Trophoblast cell (in vitro differentiated cells and primary cell): Measurements from ENCODE around the gene RMRP.

Experiments used
- DNase-seq, 2 donors: peaks; one replicate each; pipeline ENCODE4 v3.0.0-alpha.2; 2016
- H2AFZ ChIP-seq: 2 replicates; pipeline ENCODE4 v1.6.1; 2013; ENCODE audit warnings: low read length, moderate library complexity, mild to moderate bottlenecking; ENCODE audit not compliant: insufficient read depth, poor library complexity
- H2AK5ac ChIP-seq: 2 replicates; pipeline ENCODE4 v1.6.1; 2013; ENCODE audit warnings: mild to moderate bottlenecking, low read length
- H2BK120ac ChIP-seq: 2 replicates; pipeline ENCODE4 v1.6.1; 2013; ENCODE audit warnings: low read length, mild to moderate bottlenecking, moderate library complexity; ENCODE audit not compliant: insufficient read depth, poor library complexity
- H2BK12ac ChIP-seq: 2 replicates; pipeline ENCODE4 v1.6.1; 2013; ENCODE audit warnings: mild to moderate bottlenecking, low read length, moderate library complexity
- H2BK5ac ChIP-seq: 2 replicates; pipeline ENCODE4 v1.6.1; 2013; ENCODE audit warnings: low read length, low read depth, moderate library complexity, mild to moderate bottlenecking; ENCODE audit not compliant: poor library complexity
- H3K14ac ChIP-seq: 2 replicates; pipeline ENCODE4 v1.6.1; 2013; ENCODE audit warnings: mild to moderate bottlenecking, low read length
- H3K18ac ChIP-seq: 2 replicates; pipeline ENCODE4 v1.6.1; 2013; ENCODE audit warnings: mild to moderate bottlenecking, low read length
- H3K23ac ChIP-seq: 2 replicates; pipeline ENCODE4 v1.6.1; 2013; ENCODE audit warnings: low read length
- H3K27ac ChIP-seq: 2 replicates; pipeline ENCODE4 v1.5.1; 2013; ENCODE audit warnings: low read depth, mild to moderate bottlenecking, inconsistent platforms, low read length, moderate library complexity
- H3K27me3 ChIP-seq: 2 replicates; pipeline ENCODE4 v1.6.1; 2013; ENCODE audit warnings: inconsistent platforms, mild to moderate bottlenecking, low read length, moderate library complexity; ENCODE audit not compliant: insufficient read depth
- H3K36me3 ChIP-seq, 2 experiments: 1 replicate in 1 of 2; 2 replicates in 1 of 2; pipeline ENCODE4 v1.6.1; 2013; ENCODE audit warnings: low read length in 2 of 2, mild to moderate bottlenecking in 2 of 2, moderate library complexity in 1 of 2; ENCODE audit not compliant: insufficient read depth in 2 of 2, control insufficient read depth in 1 of 2
- H3K4ac ChIP-seq: 2 replicates; pipeline ENCODE4 v1.6.1; 2013; ENCODE audit warnings: low read depth, mild to moderate bottlenecking, low read length, moderate library complexity
- H3K4me1 ChIP-seq, 2 experiments: 1 replicate in 1 of 2; 2 replicates in 1 of 2; pipeline ENCODE4 v1.6.1; 2013; ENCODE audit warnings: low read length in 2 of 2, mild to moderate bottlenecking in 2 of 2, moderate library complexity in 1 of 2; ENCODE audit not compliant: insufficient read depth in 2 of 2, control insufficient read depth in 1 of 2
- H3K4me2 ChIP-seq: 2 replicates; pipeline ENCODE4 v1.6.1; 2013; ENCODE audit warnings: inconsistent platforms, mild to moderate bottlenecking, low read length, moderate library complexity
- H3K4me3 ChIP-seq: 2 replicates; pipeline ENCODE4 v1.5.1; 2013; ENCODE audit warnings: mild to moderate bottlenecking, low read depth, low read length, inconsistent platforms
- H3K79me1 ChIP-seq: one replicate; pipeline ENCODE4 v1.6.1; 2013; ENCODE audit warnings: low read length
- H3K79me2 ChIP-seq: 2 replicates; pipeline ENCODE4 v1.6.1; 2013; ENCODE audit warnings: low read length, mild to moderate bottlenecking; ENCODE audit not compliant: control insufficient read depth, insufficient read depth, poor library complexity
- H3K9ac ChIP-seq: 2 replicates; pipeline ENCODE4 v1.6.1; 2013; ENCODE audit warnings: mild to moderate bottlenecking, low read length
- H3K9me3 ChIP-seq: 2 replicates; pipeline ENCODE4 v1.6.1; 2013; ENCODE audit warnings: low read depth, mild to moderate bottlenecking, control low read depth, inconsistent platforms, low read length; ENCODE audit not compliant: insufficient read depth
- H4K12ac ChIP-seq: 2 replicates; pipeline ENCODE4 v1.6.1; 2013; ENCODE audit warnings: low read depth, mild to moderate bottlenecking, low read length, moderate library complexity
- H4K8ac ChIP-seq: 2 replicates; pipeline ENCODE4 v1.6.1; 2013; ENCODE audit warnings: low read depth, mild to moderate bottlenecking, low read length, moderate library complexity
- H4K91ac ChIP-seq: one replicate; pipeline ENCODE4 v1.6.1; 2013; ENCODE audit warnings: low read depth, mild to moderate bottlenecking, low read length, moderate library complexity
- WGBS: extraction: QIAGEN DNeasy Blood & Tissue Kit; methylation state at CpG from one replicate; pipeline ENCODE4 v1.1.7; 2013; ENCODE audit warnings: missing lambda C conversion rate; ENCODE audit not compliant: insufficient read length, insufficient coverage; ENCODE audit errors: extremely low coverage; 5-methylcytosine and 5-hydroxymethylcytosine counted together

The RMRP gene

DNA sequence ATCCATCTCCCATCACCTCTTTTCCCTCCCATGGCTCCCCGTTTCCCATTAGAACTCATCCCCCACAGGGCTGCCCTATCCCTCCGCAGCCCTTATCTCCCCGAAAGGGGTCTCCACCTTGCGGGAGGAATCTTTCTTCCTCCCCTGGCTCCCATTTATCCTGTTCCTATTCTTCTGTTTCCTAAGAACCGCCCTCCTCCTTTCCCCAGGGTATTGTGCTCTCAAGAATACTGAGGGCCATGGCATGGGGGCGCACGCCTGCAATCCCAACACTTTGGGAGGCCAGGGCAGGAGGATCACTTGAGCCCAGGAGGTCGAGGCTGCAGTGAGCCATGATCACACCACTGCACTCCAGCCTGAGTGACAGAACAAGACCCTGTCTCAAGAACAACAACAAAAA, 40.3 kb downstream of the RMRP start:
- Histone ChIP-seq H2BK120ac (no peak overlapping the region), H3K9me3 (peaks cover 5% of the 10 kb centered on the region), H3K36me3 (no peaks in the 10 kb centered on the region), H2AK5ac (no peak overlapping the region), H4K8ac (no peak overlapping the region), H3K27ac (no peak overlapping the region), H3K4me1 (peaks cover 0 to 7% of the 10 kb centered on the region in 2 experiments), H4K91ac (no peak overlapping the region), H3K4me2 (peak overlapping the region; percentile 66), H2AFZ (no peak overlapping the region), H2BK5ac (no peak overlapping the region), H3K79me2 (no peaks in the 10 kb centered on the region), H3K4me3 (no peak overlapping the region), H3K79me1 (no peaks in the 10 kb centered on the region), H3K18ac (no peak overlapping the region), H3K23ac (no peak overlapping the region), H2BK12ac (no peak overlapping the region), H4K12ac (no peak overlapping the region), H3K9ac (no peak overlapping the region), H3K27me3 (peaks cover 11% of the 10 kb centered on the region), H3K14ac (no peak overlapping the region), H3K4ac (no peak overlapping the region)
- no CpG with 5 or more reads among the region's 8 CpGs for WGBS
- DNase-seq, result no peak

DNA sequence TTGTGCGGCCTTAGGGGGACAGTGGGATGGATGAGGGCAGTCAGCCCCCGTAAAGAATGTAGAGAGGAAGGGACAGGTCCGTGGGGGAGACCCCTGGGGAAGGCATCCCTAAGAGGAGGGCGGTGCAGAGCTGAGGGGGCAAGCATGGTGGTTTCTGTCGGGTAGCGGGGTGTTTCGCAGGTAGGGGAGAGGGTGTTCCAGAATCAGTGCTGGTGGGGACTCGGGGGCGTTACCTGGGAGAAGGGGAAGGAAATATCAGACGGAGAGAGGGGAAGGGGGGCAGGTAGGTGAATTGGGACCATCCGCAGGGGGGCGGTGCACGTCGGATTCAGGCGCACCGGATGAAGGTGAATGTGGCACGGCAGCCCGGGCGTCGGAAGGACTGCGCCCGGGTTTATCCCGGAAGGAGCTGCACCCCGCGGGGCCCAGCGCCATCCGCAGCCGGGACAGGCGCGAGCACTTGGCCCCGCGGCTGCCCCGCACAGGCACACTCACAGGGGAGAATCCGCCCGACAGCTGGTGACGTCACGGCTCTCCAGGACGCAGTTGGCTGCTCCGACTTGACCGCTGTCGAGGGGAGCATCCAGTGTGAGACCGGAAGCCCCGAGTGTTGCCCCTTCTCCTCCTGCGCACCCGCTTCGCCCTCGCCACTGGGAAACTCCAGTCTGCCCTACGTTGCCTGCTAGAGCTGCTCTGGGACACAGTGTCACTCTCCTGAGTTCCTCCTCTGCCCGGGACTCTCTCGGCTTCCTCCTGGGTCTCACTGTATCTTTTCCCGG, 40.9 kb downstream of the RMRP start:
- Histone ChIP-seq H3K79me2 (no peaks in the 10 kb centered on the region), H3K4me2 (peak overlapping the region; percentile 66), H4K91ac (no peak overlapping the region), H3K79me1 (no peaks in the 10 kb centered on the region), H2BK5ac (no peak overlapping the region), H4K12ac (no peak overlapping the region), H3K18ac (no peak overlapping the region), H3K4ac (no peak overlapping the region), H3K36me3 (no peaks in the 10 kb centered on the region), H2BK120ac (no peak overlapping the region), H3K23ac (no peak overlapping the region), H3K4me3 (peak overlapping the region; percentile 50), H3K4me1 (peaks cover 0 to 7% of the 10 kb centered on the region in 2 experiments), H3K27ac (no peak overlapping the region), H3K27me3 (peaks cover 11% of the 10 kb centered on the region), H2BK12ac (no peak overlapping the region), H2AK5ac (no peak overlapping the region), H2AFZ (peak overlapping the region; percentile 26), H4K8ac (no peak overlapping the region), H3K9me3 (peaks cover 5% of the 10 kb centered on the region), H3K9ac (no peak overlapping the region), H3K14ac (no peak overlapping the region)
- no CpG with 5 or more reads among the region's 51 CpGs for whole genome bisulfite sequencing
- DNase-seq, result peak; percentile 46 to 62

DNA sequence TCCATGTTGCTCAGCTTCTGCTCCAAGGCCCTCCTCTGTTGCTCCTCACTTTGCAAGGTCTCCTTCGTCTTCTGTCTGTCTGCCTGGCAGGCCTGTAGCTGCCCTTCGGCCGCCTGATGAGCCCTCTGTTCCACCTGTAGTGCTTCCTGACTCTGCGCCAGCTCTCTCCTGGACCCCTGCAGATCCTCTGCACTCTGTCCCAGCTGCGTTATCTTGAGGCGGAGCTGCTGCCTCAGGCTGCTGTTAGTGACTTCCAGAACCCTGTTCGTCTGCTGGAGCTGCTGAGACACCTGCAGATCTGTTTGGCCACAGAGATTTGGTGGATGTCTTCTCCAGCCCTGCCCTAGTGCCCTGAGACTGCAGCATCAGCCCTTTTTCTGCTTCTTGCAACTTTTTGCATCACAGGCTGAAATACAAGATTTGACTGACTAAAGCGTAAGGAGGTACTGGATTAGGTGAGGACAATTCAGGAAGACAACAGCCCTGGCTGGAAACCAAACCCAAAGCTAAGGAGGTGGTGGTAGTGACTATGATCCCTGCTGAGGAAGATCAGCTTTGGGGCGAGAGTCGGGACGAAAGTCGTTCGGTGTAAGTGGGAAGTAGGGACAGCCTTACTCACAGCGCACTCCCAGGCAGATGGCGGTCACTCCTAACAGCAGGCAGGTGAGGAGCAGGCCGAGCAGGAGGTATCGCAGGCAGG, 41.7 kb downstream of the RMRP start:
- no peak overlapping the region for H3K14ac ChIP-seq
- WGBS, result no CpG with 5 or more reads among the region's 17 CpGs

DNA sequence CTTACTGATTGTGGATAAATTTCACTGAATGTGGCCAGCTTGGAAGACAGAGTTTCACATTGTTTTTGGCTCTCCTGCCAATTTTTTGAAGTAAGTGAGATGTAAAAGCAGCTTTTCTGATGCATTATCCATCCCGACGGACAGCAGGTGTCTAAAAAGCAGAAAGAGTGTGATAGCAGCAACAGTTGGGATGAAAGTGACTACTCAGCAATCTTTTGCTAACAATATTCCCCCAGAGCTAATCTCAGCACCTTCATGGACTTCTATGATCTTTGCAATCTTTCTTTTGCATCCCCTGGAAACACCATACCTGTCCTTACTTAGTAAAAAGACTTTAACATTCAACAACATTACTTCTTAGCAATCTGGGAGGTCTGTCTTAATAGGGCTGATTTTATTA, 45.0 kb downstream of the RMRP start:
- Histone ChIP-seq H2BK5ac (no peak overlapping the region), H2BK12ac (no peak overlapping the region), H4K12ac (no peak overlapping the region), H3K9ac (no peak overlapping the region), H3K27ac (no peak overlapping the region), H3K27me3 (peaks cover 11% of the 10 kb centered on the region), H3K23ac (no peak overlapping the region), H3K4me1 (peaks cover 0 to 7% of the 10 kb centered on the region in 2 experiments), H2AK5ac (no peak overlapping the region), H3K4me3 (no peak overlapping the region), H4K8ac (no peak overlapping the region), H3K18ac (no peak overlapping the region), H3K79me1 (no peaks in the 10 kb centered on the region), H3K36me3 (peaks cover 23 to 25% of the 10 kb centered on the region in 2 experiments), H3K4me2 (no peak overlapping the region), H4K91ac (no peak overlapping the region), H3K14ac (no peak overlapping the region), H3K9me3 (no peaks in the 10 kb centered on the region), H3K4ac (no peak overlapping the region), H2AFZ (no peak overlapping the region), H3K79me2 (no peaks in the 10 kb centered on the region), H2BK120ac (no peak overlapping the region)
- no CpG with 5 or more reads among the region's 2 CpGs for WGBS
- no peak for DNase-seq

More for the DNA sequence above, 41.7 kb downstream of the RMRP start:
- H3K27ac ChIP-seq, result no peak overlapping the region
- no peak overlapping the region for H2BK5ac ChIP-seq
- no peak overlapping the region for H3K4me3 ChIP-seq
- no peak overlapping the region for H3K4me2 ChIP-seq
- no peak overlapping the region for H3K23ac ChIP-seq
- no peaks in the 10 kb centered on the region for H3K79me1 ChIP-seq
- no peak overlapping the region for H3K9ac ChIP-seq
- peaks cover 11% of the 10 kb centered on the region for H3K27me3 ChIP-seq
- peaks cover 5% of the 10 kb centered on the region for H3K9me3 ChIP-seq
- H2AFZ ChIP-seq, result no peak overlapping the region
- H2AK5ac ChIP-seq, result no peak overlapping the region
- no peak overlapping the region for H3K18ac ChIP-seq
- H4K8ac ChIP-seq, result no peak overlapping the region
- H2BK12ac ChIP-seq, result no peak overlapping the region
- no peaks in the 10 kb centered on the region for H3K79me2 ChIP-seq
- no peak overlapping the region for H2BK120ac ChIP-seq
- no peak for DNase-seq
- no peak overlapping the region for H3K4ac ChIP-seq
- H4K12ac ChIP-seq, result no peak overlapping the region
- peaks cover 0 to 7% of the 10 kb centered on the region in 2 experiments for H3K4me1 ChIP-seq
- no peaks in the 10 kb centered on the region for H3K36me3 ChIP-seq
- H4K91ac ChIP-seq, result no peak overlapping the region
